BJ (cell line): ENCODE results near the gene POLR3K. TPM values are rescaled to one million over a fixed set of nuclear protein-coding genes. Genes with fewer than 3 reads are reported as not detected.

Experiments used
- CTCF ChIA-PET: fragments of 350-600 bp; formaldehyde crosslinking; extraction: SDS; loops from one replicate; lab custom pipeline; 2021; ENCODE audit warnings: antibody characterized with exemption, inconsistent platforms; lab: Yijun Ruan, JAX
- POLR2A ChIA-PET: fragments of 300-600 bp; sonication (Branson Sonifier 250); formaldehyde crosslinking; extraction: SDS; loops from one replicate; lab custom pipeline; 2021; ENCODE audit warnings: antibody characterized with exemption; lab: Charles Lee
- DNase-seq: peaks from one replicate; pipeline ENCODE4 v3.0.0-alpha.2; 2011; ENCODE audit warnings: low read depth
- H3K27me3 ChIP-seq: 2 replicates; pipeline ENCODE4 v1.6.0; 2011; ENCODE audit warnings: low read length; ENCODE audit not compliant: control insufficient read depth, insufficient read depth
- H3K36me3 ChIP-seq: 2 replicates; pipeline ENCODE4 v1.5.1; 2011; ENCODE audit warnings: low read length; ENCODE audit not compliant: control insufficient read depth, insufficient read depth
- H3K4me3 ChIP-seq: 2 replicates; pipeline ENCODE4 v1.5.1; 2011; ENCODE audit warnings: low read depth, mild to moderate bottlenecking, control low read depth, low read length
- polyA plus RNA-seq: library from polyadenylated mRNA; depleted of rRNA; stranded (reverse); fragments of >200 nt; gene quantifications from 2 replicates; pipeline ENCODE4 v1.2.3, GENCODE V29; 2011
- TF ChIP-seq, protein P1 (sequence below): IDR thresholded peaks from 2 replicates; pipeline ENCODE4 v1.5.1; 2011; ENCODE audit warnings: low read depth, mild to moderate bottlenecking, control low read depth, inconsistent platforms, low read length, moderate library complexity; ENCODE audit not compliant: insufficient read depth

The POLR3K gene
- polyA plus RNA-seq, 1 experiment = 14.3 TPM

DNA sequence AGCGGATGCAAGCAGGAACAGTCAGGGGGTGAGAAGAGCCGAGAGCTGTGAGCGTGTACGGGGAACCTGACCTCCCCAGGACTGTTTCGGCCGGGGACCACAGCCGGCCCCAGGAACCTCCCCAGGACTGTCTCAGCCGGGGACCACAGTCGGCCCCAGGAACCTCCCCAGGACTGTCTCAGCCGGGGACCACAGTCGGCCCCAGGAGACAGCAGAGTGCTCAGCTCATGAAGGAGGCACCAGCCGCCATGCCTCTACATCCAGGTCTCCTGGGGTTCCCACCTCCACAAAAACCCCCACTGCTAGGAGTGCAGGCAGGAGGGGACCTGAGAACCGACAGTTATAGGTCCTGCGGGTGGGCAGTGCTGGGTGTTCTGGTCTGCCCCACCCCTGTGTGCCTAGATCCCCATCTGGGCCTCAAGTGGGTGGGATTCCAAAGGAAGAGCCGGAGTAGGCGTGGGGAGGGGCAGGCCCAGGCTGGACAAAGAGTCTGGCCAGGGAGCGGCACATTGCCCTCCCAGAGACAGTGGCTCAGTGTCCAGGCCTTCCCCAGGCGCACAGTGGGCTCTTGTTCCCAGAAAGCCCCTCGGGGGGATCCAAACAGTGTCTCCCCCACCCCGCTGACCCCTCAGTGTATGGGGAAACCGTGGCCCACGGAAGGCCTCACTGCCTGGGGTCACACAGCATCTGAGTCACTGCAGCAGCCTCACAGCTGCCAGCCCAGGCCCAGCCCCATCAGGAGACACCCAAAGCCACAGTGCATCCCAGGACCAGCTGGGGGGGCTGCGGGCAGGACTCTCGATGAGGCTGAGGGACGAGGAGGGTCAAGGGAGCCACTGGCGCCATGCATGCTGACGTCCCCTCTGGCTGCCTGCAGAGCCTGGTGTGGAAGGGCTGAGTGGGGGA, 14.7 kb upstream of the POLR3K start:
- H3K4me3 ChIP-seq = no peak overlapping the region
- H3K36me3 ChIP-seq = peaks cover 17% of the 10 kb centered on the region
- POLR2A ChIA-PET = no interaction called here
- H3K27me3 ChIP-seq = no peaks in the 10 kb centered on the region
- CTCF ChIA-PET = interaction anchor here (1.3 to 21.0 kb wide), 6 partner anchors 9 to 294 kb away, joined by 4 to 544 read pairs (median 34); partner anchors contain the start of genes HBQ1 and MPG
- DNase-seq = no peak
- TF ChIP-seq, protein P1, sequence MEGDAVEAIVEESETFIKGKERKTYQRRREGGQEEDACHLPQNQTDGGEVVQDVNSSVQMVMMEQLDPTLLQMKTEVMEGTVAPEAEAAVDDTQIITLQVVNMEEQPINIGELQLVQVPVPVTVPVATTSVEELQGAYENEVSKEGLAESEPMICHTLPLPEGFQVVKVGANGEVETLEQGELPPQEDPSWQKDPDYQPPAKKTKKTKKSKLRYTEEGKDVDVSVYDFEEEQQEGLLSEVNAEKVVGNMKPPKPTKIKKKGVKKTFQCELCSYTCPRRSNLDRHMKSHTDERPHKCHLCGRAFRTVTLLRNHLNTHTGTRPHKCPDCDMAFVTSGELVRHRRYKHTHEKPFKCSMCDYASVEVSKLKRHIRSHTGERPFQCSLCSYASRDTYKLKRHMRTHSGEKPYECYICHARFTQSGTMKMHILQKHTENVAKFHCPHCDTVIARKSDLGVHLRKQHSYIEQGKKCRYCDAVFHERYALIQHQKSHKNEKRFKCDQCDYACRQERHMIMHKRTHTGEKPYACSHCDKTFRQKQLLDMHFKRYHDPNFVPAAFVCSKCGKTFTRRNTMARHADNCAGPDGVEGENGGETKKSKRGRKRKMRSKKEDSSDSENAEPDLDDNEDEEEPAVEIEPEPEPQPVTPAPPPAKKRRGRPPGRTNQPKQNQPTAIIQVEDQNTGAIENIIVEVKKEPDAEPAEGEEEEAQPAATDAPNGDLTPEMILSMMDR = no peak

DNA sequence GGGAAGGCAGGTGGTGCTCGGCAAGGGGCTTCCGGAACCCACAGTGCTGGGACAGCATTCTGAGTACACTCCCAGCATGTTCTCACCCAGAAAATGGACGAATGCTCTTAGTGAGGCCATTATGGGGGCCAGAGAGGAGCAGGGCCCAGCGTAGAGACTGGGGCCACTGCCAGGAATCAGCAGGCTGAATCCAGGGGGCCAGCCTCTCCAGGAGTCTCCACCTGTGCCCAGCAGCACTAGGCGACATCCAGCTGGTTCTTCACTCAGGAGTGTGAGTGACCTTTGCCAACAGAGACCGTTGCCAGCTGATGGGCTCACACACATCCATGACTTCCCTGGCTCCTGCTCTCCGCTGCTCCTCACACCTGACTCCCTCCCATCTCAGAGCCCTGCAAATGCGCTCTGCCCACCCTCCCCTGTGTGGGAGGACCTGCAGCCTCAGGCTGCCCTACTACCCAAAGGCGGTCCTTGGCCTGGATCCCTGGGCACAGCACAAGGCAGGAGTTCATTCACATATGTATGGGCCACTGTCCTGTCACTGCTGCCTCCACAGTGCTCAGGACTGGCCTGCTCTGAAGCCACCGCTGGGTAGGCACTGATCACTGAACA, 13.9 kb upstream of the POLR3K start:
- peaks cover 23% of the 10 kb centered on the region for H3K36me3 ChIP-seq
- no peaks in the 10 kb centered on the region for H3K27me3 ChIP-seq
- TF ChIP-seq, protein P1 = no peak
- DNase-seq = no peak
- ChIA-PET CTCF (interaction anchor here (2.1 to 21.0 kb wide), 5 partner anchors 9 to 294 kb away, joined by 6 to 544 read pairs (median 49); partner anchors contain the start of genes HBQ1 and MPG), POLR2A (no interaction called here)
- no peak overlapping the region for H3K4me3 ChIP-seq

DNA sequence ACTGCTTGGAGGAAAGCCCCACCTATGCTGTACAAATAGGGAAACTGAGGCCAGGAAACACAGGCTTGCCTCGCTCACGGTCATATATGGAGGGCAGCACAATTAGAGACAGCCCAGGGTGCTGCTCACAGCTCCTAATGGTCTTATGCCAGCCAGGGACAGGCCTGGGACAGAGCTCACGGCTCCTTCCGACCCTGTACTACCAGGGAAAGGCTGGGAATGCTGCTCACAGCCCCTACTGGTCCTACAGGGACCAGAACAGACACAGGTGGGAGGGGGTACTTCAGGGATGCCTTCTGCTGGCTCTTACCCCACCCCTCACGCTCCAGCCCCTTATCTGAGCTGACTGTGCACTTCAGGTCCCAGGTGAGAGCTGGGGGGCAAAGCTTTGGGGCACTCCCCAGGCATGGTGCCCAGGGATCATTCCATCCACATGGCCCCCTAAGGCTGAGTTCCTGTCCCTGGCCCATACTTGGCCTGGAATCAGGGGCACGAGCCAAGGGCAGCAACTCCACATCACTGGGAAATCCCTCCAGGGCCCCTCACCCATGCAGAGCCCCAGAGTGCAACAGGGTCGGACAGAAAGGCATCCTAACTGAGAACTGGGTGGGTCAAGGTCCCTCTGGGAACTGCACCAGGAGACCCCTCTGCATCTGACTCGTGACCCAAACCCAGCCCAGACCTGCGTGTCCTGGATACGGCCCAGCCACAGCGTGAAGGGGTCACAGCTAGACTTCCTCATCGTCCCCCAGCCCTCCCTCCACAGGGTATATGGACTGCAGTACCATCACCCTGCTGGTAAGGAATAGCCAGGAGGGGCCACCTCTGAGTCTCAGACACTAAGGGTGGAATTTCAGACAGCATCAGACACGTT, 13.1 kb upstream of the POLR3K start:
- ChIA-PET CTCF (interaction anchor here (0.6 to 21.0 kb wide), 18 partner anchors 10 to 339 kb away, joined by 3 to 544 read pairs (median 6); partner anchors contain the start of genes HBQ1, MPG, POLR3K and SNRNP25), POLR2A (interaction anchor here (0.6 kb wide), 1 partner anchor 30 kb away, joined by 4 read pairs; no protein-coding TSS in a partner anchor)
- H3K27me3 ChIP-seq = no peaks in the 10 kb centered on the region
- TF ChIP-seq, protein P1 = no peak
- H3K36me3 ChIP-seq = peaks cover 28% of the 10 kb centered on the region
- no peak for DNase-seq
- H3K4me3 ChIP-seq = no peak overlapping the region

DNA sequence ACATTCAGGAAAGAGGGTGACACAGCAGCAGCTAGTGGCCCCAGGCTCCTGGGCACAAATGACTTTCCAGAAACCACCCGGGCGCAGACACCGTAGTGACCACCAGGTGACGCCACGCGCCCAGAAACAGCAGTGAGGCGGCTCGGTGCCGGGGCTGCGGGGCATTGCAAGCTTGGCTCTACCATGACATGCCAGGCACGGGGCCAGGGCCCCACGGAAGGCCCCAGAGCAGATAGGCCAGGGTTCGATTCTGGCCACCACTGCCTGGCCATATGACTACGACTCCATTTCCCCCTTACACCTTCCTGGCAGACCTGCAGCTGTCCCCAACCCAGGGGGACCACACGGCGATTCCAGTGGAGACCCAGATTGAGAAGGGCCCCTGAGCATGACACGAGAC, 12.3 kb upstream of the POLR3K start:
- H3K36me3 ChIP-seq = peaks cover 35% of the 10 kb centered on the region
- ChIA-PET CTCF (interaction anchor here (0.6 to 21.0 kb wide), 19 partner anchors 9 to 340 kb away, joined by 3 to 544 read pairs (median 6); partner anchors contain the start of genes HBQ1, MPG, POLR3K and SNRNP25), POLR2A (interaction anchor here (0.6 to 0.7 kb wide), 2 partner anchors 31 to 32 kb away, joined by 4 to 7 read pairs; no protein-coding TSS in a partner anchor)
- no peak overlapping the region for H3K4me3 ChIP-seq
- H3K27me3 ChIP-seq = no peaks in the 10 kb centered on the region
- no peak for DNase-seq
- TF ChIP-seq, protein P1 = peak; percentile 97
